GM18873 (cell line): Measurements from ENCODE around the gene MBTPS2.
"Not testable (repeated sequence)": the region's sequence is repeated elsewhere in the genome, so short reads cannot be mapped to it uniquely, and the experiment has no call there.

Experiments used
- ATAC-seq: cut with Tn5 transposase; IDR thresholded peaks from one replicate; pipeline ENCODE4 v1.9.1; 2021; ENCODE audit warnings: mild to moderate bottlenecking, moderate library complexity, moderate number of reproducible peaks; ENCODE audit not compliant: unreplicated experiment, low FRiP score

Gene MBTPS2

GRCh38 chrX:21839334-21840192, at the start of gene MBTPS2:
Gene MBTPS2 (plus strand): TSS chrX:21839617. CDS start chrX:21839735, 118 bp downstream.
- peak; percentile 72 for ATAC-seq

- ATAC-seq: peak; percentile 78
Observed at GRCh38 chrX:21798677-21799219, 40.7 kb upstream of the MBTPS2 start.

GRCh38 chrX:21799767-21800166, 39.6 kb upstream of the MBTPS2 start:
- no peak for ATAC-seq

- peak; percentile 39 for ATAC-seq
Observed at GRCh38 chrX:21800344-21800770, 39.1 kb upstream of the MBTPS2 start.

- no peak for ATAC-seq
Observed at GRCh38 chrX:21802054-21802670, 37.3 kb upstream of the MBTPS2 start.

GRCh38 chrX:21802839-21803238, 36.6 kb upstream of the MBTPS2 start:
- ATAC-seq: no peak

GRCh38 chrX:21806691-21807090, 32.7 kb upstream of the MBTPS2 start:
- ATAC-seq: no peak

DNA sequence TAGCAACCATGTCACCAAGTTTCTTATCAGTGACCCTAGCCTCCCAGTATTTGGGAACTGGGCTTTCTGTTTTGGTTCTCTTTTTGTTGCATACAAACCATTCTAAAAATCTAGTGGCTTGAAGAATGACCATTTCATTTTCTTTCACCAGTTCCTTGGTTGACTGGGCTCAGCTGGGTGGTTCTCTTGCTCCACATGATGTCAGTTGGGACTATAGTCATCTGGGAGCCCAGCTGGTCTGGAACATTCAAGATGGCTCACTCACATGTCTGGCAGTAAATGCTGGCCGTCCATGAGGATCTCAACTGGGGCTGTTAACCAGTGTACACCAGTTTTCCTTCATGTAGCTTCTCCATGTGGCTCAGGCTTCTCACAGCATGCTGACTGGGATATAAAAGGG, 27.6 kb upstream of the MBTPS2 start:
- no peak for ATAC-seq

DNA sequence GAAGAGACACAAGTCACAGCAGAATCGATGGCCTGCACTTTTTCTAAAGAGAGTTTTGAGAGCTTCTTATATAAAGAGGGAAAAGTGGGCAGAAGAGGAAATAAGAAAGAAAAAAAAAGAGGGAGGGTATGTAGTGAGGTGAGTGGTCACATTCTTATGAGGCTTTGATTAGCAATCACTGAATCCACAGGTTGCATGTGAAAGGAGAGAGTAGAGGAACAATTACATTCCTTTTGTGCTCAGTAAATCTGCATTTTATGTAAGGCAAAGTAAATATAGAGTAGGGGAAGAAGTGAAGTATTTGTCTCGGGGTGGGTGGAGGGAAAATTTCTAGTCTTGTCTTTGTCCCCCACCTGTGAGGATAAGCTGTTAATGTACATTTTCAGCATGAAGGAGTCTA, 26.8 kb upstream of the MBTPS2 start:
- no peak for ATAC-seq

GRCh38 chrX:21813612-21814368, 25.6 kb upstream of the MBTPS2 start:
- no peak for ATAC-seq

DNA sequence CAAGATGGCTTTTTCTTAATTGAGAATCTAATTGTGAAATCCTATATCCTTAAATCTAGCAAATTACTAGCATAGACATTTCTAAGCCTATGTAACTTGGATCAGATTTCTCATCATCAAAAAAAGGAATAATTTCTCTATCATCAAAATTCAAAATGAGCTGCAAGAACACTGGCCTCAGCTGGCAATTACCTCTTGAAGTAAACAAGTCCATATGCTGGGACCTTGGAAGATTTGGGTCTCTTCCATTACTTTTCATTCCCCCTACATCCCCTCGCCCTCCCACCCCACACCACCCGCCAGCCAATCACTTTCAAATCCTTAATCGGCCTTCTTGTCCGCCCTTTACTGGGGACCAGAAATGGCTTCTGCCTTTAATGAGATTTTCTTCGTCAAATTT, 23.3 kb upstream of the MBTPS2 start:
- ATAC-seq: no peak

- ATAC-seq: not testable (repeated sequence)
Observed at GRCh38 chrX:21820170-21820569, 19.2 kb upstream of the MBTPS2 start.

GRCh38 chrX:21821875-21822274, 17.5 kb upstream of the MBTPS2 start:
- ATAC-seq: no peak

DNA sequence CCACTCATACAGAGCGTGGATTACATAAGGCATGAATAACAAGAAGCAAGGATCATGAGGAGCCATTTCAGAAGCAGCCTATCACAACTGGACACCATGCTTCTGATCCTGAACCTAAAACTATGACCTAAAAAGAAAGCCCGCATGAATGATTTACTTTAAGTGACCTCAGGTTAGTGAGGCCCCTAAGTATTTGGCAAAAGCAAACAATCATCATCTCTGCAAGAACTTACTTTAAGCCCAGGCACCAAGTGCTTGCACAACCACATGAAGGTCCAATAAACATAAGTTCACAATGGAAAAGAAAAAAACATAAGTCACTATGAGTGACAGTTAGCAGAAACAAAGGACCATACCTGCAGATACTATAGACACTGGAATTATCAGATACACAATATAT, 7.9 kb upstream of the MBTPS2 start:
- ATAC-seq: no peak

- no peak for ATAC-seq
Observed at GRCh38 chrX:21837056-21837455, 2.4 kb upstream of the MBTPS2 start.

DNA sequence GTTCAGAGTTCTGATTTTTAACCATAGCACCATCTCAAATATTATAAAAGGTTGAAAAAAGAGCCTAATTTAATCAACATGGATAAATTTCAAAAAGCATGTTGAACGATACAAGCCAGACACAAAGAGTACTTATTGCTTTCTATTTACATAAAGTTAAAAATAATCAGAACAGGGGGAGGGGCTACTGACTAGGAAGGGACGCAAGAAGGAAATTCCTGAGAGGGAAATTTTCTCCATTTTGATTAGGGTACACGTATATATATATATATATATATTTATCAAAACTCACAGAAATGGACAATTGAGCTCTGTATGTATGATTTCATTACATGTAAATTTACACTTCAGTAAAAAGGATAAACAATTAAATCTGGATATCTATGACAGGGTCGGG, 482 bp upstream of the MBTPS2 start:
- no peak for ATAC-seq

DNA sequence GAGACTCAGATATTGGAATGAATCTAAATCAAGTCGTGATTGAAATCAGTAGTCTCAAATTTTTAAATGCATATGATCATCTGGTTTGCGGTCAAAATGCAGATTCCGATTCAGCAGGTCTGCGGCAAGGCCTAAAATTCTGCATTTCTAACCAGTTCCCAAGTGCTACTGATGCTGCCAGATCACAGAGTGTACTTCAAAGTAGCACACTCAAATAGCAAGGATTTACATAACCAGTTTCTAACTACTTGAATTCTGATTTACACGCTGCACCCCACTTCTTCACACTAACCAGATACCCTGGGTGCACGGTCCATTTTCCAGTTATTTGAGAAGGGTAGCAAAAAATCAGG, 752 bp downstream of the MBTPS2 start:
- no peak for ATAC-seq

DNA sequence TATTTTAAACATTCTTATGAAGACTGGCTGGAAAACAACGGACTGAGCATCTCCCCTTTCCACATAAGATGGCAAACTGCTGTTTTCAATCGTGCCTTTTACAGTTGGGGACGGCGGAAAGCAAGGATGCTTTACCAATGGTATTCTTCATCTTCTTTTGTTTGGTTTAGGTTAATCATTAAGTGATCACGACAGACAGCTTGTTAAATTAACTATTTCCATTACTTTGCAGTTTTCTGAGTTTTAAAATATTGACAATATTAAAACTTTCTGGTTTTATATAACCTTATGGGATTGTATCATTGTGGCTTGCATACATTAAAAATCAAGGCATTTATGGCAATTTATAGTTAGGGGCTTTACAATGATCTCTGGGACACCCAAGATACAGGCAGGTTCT, 3.8 kb downstream of the MBTPS2 start:
- ATAC-seq: no peak

DNA sequence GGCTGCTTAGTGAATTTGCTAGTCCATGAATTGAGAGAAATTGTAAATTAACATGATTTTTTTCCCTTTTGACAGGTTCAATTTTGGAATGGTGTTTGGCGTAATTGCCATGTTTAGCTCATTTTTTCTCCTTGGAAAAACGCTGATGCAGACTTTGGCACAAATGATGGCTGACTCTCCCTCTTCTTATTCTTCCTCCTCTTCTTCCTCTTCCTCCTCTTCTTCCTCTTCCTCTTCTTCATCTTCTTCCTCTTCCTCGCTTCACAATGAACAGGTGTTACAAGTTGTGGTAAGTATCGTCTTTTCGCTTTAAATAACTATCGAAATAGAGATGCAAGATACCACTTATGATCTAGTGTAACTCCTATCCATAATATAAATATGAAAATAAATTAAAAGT, 5.7 kb downstream of the MBTPS2 start:
- no peak for ATAC-seq

DNA sequence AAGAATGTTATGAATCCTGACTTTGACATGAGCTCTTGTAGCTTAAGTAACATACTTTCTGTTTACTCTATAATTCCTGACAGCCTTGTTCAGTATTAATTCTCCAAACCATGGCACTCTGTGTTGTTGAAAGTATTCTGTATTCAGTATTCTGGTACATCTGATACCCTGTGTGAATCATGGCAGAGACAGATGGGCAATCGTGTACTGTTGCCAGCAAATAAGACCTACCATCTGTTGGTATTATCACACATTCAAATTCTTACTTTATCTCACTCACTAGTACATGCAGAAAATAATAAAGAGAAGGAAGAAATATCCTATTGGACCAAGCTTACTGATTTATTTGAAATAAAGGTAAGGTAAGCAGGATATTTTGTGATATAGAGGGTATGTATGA, 7.9 kb downstream of the MBTPS2 start:
- ATAC-seq: no peak

DNA sequence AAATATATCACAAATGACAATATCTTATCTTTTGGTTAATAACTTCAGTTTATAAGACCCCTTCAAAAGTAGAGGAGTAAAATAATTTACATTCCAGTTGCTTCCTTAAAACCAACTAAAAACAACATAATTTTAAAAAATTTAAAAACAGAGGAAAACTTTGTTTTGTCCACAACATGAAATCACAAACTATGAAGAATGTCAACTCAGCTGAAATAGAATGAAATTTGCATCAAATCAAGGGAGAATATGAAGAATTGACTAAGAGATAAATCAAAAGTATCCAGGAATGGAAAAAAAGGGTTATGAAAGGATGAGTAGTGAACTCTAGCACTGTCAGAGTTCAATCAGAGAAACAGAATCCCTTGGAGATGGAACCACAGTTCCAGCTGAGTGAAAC, 14.2 kb downstream of the MBTPS2 start:
- no peak for ATAC-seq
